DMS153 (cell line): Measurements from ENCODE around the gene SYAP1.
"Not testable (repeated sequence)": the region's sequence is repeated elsewhere in the genome, so short reads cannot be mapped to it uniquely, and the experiment has no call there.

ENCODE experiments used
- DNase-seq: peaks from one replicate; lab custom pipeline; 2025; lab: John Stamatoyannopoulos, UW

The SYAP1 gene

GRCh38 chrX:16719334-16720084, at the start of gene SYAP1:
Gene SYAP1 (plus strand): TSS chrX:16719612. CDS start chrX:16719725, 113 bp downstream.
- DNase-seq = peak; percentile 92

- DNase-seq = peak; percentile 2
These were observed 48.4 kb upstream of the SYAP1 start for GRCh38 chrX:16671005-16671404.

- no peak for DNase-seq
These were observed 40.7 kb upstream of the SYAP1 start for GRCh38 chrX:16678689-16679088.

GRCh38 chrX:16683007-16683664, 36.3 kb upstream of the SYAP1 start:
- no peak for DNase-seq

GRCh38 chrX:16687514-16687913, 31.9 kb upstream of the SYAP1 start:
- no peak for DNase-seq

- no peak for DNase-seq
These were observed 24.2 kb upstream of the SYAP1 start for GRCh38 chrX:16695079-16695676.

GRCh38 chrX:16696956-16697355, 22.5 kb upstream of the SYAP1 start:
- DNase-seq = no peak

- no peak for DNase-seq
These were observed 20.0 kb upstream of the SYAP1 start for GRCh38 chrX:16699389-16699788.

- DNase-seq = no peak
These were observed 18.7 kb upstream of the SYAP1 start for GRCh38 chrX:16700734-16701133.

- no peak for DNase-seq
These were observed 16.5 kb upstream of the SYAP1 start for GRCh38 chrX:16702700-16703599.

- DNase-seq = no peak
These were observed 14.0 kb upstream of the SYAP1 start for GRCh38 chrX:16705370-16705769.

- DNase-seq = no peak
These were observed 11.4 kb upstream of the SYAP1 start for GRCh38 chrX:16708016-16708415.

GRCh38 chrX:16711219-16711811, 8.1 kb upstream of the SYAP1 start:
- DNase-seq = no peak

GRCh38 chrX:16711893-16712547, 7.4 kb upstream of the SYAP1 start:
- no peak for DNase-seq

- peak; percentile 5 for DNase-seq
These were observed 6.8 kb upstream of the SYAP1 start, which contains the start of gene CTPS2 for GRCh38 chrX:16712548-16713155. Gene CTPS2 (minus strand): TSS chrX:16712669. CDS start chrX:16702902, 9,767 bp downstream.

GRCh38 chrX:16714504-16714903, 4.9 kb upstream of the SYAP1 start:
- no peak for DNase-seq

- not testable (repeated sequence) for DNase-seq
These were observed 3.8 kb upstream of the SYAP1 start for GRCh38 chrX:16715638-16716037.

- not testable (repeated sequence) for DNase-seq
These were observed 3.0 kb upstream of the SYAP1 start for GRCh38 chrX:16716451-16716850.

- DNase-seq = no peak
These were observed 533 bp upstream of the SYAP1 start for GRCh38 chrX:16718824-16719333.

- no peak for DNase-seq
These were observed 3.1 kb downstream of the SYAP1 start for GRCh38 chrX:16722481-16722880.
